ENCODE data around the gene PXDN.
"Not testable (repeated sequence)": the region's sequence is repeated elsewhere in the genome, so short reads cannot be mapped to it uniquely, and the experiment has no call there.

Gene PXDN

GRCh38 chr2:1740716-1741589 lies 3.4 kb downstream of the PXDN start:
- DNase-seq: no peak

- no peak for DNase-seq
Measured at GRCh38 chr2:1739961-1740715, 4.2 kb downstream of the PXDN start.

- no peak for DNase-seq
Measured at GRCh38 chr2:1739322-1739957, 4.9 kb downstream of the PXDN start.

- DNase-seq: no peak
Measured at GRCh38 chr2:1738646-1739302, 5.5 kb downstream of the PXDN start.

GRCh38 chr2:1738163-1738562 lies 6.2 kb downstream of the PXDN start:
- no peak for DNase-seq

GRCh38 chr2:1736997-1737480 lies 7.3 kb downstream of the PXDN start:
- no peak for DNase-seq

GRCh38 chr2:1736045-1736444 lies 8.3 kb downstream of the PXDN start:
- no peak for DNase-seq

- DNase-seq: not testable (repeated sequence)
Measured at GRCh38 chr2:1733298-1733697, 11.0 kb downstream of the PXDN start.

- no peak for DNase-seq
Measured at GRCh38 chr2:1731963-1732768, 12.1 kb downstream of the PXDN start.

GRCh38 chr2:1731447-1731962 lies 12.8 kb downstream of the PXDN start:
- peak; percentile 85 for DNase-seq

- DNase-seq: peak; percentile 50
Measured at GRCh38 chr2:1730015-1730927, 14.0 kb downstream of the PXDN start.

GRCh38 chr2:1729242-1729641 lies 15.1 kb downstream of the PXDN start:
- DNase-seq: no peak

GRCh38 chr2:1728821-1729220 lies 15.5 kb downstream of the PXDN start:
- peak; percentile 74 for DNase-seq

GRCh38 chr2:1727796-1728474 lies 16.4 kb downstream of the PXDN start:
- DNase-seq: no peak

GRCh38 chr2:1727101-1727771 lies 17.1 kb downstream of the PXDN start:
- peak; percentile 38 for DNase-seq

- no peak for DNase-seq
Measured at GRCh38 chr2:1726558-1726957, 17.8 kb downstream of the PXDN start.

GRCh38 chr2:1724351-1724750 lies 20.0 kb downstream of the PXDN start:
- DNase-seq: not testable (repeated sequence)

- no peak for DNase-seq
Measured at GRCh38 chr2:1723397-1724042, 20.8 kb downstream of the PXDN start.

- DNase-seq: no peak
Measured at GRCh38 chr2:1722692-1723091, 21.6 kb downstream of the PXDN start.
